Measurements from ENCODE around the gene GSDMA.
"Not testable (repeated sequence)": the region's sequence is repeated elsewhere in the genome, so short reads cannot be mapped to it uniquely, and the experiment has no call there.

GSDMA gene

DNA sequence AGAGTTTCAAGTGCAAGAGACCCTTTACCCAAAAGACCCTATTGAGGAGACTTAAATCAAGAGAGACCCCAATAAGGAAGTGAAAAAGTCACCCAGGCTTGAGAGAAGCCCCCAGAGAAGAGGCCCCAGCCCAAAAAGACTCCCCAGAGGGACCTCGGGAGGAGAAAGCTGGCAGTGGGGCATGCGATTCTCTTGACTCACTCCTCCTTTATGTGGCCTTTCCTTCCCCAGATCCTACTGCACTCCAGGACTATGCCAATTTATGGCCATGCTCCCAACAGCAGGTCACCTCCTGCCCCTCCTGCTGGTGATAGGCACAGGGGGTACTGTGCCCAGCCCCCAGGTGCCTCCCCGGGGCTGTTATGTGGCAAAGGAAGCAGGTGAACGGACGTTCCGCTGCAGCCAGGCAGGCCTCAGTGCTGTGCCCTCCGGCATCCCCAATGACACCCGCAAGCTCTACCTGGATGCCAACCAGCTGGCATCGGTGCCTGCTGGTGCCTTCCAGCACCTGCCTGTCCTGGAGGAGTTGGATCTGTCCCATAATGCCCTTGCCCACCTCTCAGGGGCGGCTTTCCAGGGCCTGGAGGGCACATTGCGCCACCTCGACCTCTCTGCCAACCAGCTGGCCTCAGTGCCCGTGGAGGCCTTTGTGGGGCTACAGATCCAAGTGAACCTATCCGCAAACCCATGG is 19.0 kb upstream of the GSDMA start:
- Mint-ChIP-seq H3K36me3 (no peaks in the 10 kb centered on the region), H3K27ac (no peak overlapping the region), H3K9me3 (no peaks in the 10 kb centered on the region), H3K27me3 (no peaks in the 10 kb centered on the region), H3K4me1 (peaks cover 54% of the 10 kb centered on the region), H3K4me3 (no peak overlapping the region)
- no peak for ATAC-seq

DNA sequence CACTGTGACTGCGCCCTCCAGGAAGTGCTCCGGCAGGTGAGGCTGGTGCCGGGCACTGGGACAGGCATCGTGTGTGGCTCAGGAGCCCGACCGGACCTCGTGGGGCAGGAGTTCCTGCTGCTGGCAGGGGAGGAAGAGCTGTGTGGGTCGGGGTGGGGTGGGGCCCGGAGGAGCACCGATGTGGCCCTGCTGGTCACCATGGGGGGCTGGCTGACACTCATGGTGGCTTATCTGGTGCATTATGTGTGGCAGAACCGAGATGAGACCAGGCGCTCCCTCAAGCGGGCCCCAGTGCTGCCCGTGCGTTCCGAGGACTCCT is 18.5 kb upstream of the GSDMA start:
- no peaks in the 10 kb centered on the region for H3K9me3 Mint-ChIP-seq
- no peak overlapping the region for H3K4me3 Mint-ChIP-seq
- no peak overlapping the region for H3K27ac Mint-ChIP-seq
- ATAC-seq = no peak
- no peaks in the 10 kb centered on the region for H3K36me3 Mint-ChIP-seq
- H3K27me3 Mint-ChIP-seq = no peaks in the 10 kb centered on the region
- H3K4me1 Mint-ChIP-seq = peaks cover 54% of the 10 kb centered on the region

- H3K9me3 Mint-ChIP-seq = no peaks in the 10 kb centered on the region
- no peak overlapping the region for H3K4me3 Mint-ChIP-seq
- H3K27me3 Mint-ChIP-seq = no peaks in the 10 kb centered on the region
- no peak for ATAC-seq
- peak overlapping the region; percentile 79 for H3K27ac Mint-ChIP-seq
- peaks cover 55% of the 10 kb centered on the region for H3K4me1 Mint-ChIP-seq
- H3K36me3 Mint-ChIP-seq = no peaks in the 10 kb centered on the region
Observed at GRCh38 chr17:39946551-39947330, 16.1 kb upstream of the GSDMA start.

DNA sequence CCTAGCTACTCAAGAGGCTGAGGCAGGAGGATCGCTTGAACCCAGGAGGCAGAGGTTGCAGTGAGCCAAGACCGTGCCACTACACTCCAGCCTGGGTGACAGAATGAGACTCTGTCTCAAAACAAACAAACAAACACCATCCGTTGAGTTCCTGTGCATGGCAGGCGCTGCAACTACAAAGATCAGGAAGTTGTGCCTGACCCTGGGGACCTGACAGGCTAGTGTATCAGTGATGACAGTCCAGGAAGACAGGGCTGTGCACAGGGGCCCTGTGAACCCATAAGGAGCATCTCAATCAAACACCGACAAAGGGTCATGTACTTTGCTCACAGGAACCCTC is 14.3 kb upstream of the GSDMA start:
- Mint-ChIP-seq H3K27ac (peak overlapping the region; percentile 79), H3K4me1 (peaks cover 56% of the 10 kb centered on the region)
- not testable (repeated sequence) for H3K9me3 Mint-ChIP-seq, ATAC-seq, H3K4me3 Mint-ChIP-seq, H3K36me3 Mint-ChIP-seq, H3K27me3 Mint-ChIP-seq

GRCh38 chr17:39949028-39949427 is 13.8 kb upstream of the GSDMA start:
- no peaks in the 10 kb centered on the region for H3K36me3 Mint-ChIP-seq
- H3K4me3 Mint-ChIP-seq = no peak overlapping the region
- no peaks in the 10 kb centered on the region for H3K27me3 Mint-ChIP-seq
- no peaks in the 10 kb centered on the region for H3K9me3 Mint-ChIP-seq
- no peak for ATAC-seq
- peak overlapping the region; percentile 79 for H3K27ac Mint-ChIP-seq
- peaks cover 55% of the 10 kb centered on the region for H3K4me1 Mint-ChIP-seq

DNA sequence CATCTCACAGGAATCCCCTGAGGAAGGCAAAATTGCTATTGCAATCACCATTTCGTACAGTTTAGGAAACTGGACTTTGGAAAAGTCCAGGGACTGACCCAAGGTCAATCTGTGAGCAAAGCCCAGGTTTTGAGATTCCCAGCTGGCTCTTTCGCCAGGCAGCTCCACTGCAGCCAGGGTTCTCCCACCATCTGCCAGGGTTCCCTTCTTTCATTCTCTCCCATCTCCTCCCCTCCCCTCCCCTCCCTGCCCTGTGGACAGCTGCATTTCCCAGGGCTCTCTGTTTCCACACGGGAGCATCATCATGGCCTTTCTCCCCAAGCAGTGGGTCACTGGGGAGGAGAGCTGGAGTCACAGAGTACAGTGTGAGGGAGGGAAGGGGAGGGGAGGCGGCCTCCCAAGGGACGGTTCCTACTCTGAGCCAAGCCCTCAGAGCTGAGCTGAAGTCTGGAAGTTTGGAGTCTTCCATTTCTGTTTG is 11.9 kb upstream of the GSDMA start:
- H3K4me3 Mint-ChIP-seq = no peak overlapping the region
- no peak for ATAC-seq
- H3K36me3 Mint-ChIP-seq = no peaks in the 10 kb centered on the region
- no peaks in the 10 kb centered on the region for H3K27me3 Mint-ChIP-seq
- H3K9me3 Mint-ChIP-seq = no peaks in the 10 kb centered on the region
- H3K4me1 Mint-ChIP-seq = peaks cover 60% of the 10 kb centered on the region
- H3K27ac Mint-ChIP-seq = no peak overlapping the region

DNA sequence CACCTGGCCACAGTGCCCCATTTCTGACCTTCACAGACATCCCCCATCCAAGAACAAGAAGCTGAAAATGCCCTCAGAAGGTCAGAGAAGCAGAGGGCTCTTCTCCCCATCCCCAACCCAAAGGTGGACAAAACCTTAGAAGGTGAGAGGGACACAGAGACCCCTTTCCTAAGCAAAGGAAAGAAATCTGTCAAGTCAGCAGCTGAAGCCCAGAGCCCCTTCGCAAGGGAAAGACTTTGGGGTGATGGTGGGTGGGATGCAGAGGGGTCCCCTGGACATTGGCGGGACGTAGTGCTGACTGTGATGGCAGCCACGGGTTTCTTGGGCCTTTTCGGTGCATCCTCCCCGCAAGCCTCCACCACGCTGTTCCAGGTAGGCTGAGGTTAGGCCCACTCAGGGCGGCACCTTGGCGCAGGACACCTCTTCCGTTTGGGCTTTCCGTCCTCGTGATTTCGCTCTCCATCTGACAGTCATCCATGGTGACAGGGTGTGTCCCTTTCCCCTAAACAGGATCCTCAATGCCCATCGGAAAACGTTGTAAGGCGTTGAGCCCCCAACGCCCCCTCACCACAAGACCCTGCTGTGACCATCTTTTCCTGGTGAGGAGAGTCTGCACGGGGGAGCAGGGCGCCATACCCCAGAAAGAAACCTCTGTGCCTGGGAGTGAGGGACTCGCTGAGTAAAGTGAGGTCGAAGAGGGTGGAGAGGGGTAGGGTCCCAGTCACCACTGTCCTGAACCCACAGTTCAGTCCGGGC is 10.7 kb upstream of the GSDMA start:
- no peaks in the 10 kb centered on the region for H3K27me3 Mint-ChIP-seq
- no peaks in the 10 kb centered on the region for H3K36me3 Mint-ChIP-seq
- peaks cover 60% of the 10 kb centered on the region for H3K4me1 Mint-ChIP-seq
- H3K27ac Mint-ChIP-seq = peak overlapping the region; percentile 6
- H3K4me3 Mint-ChIP-seq = peak overlapping the region; percentile 82
- ATAC-seq = peak; percentile 34
- H3K9me3 Mint-ChIP-seq = no peaks in the 10 kb centered on the region

DNA sequence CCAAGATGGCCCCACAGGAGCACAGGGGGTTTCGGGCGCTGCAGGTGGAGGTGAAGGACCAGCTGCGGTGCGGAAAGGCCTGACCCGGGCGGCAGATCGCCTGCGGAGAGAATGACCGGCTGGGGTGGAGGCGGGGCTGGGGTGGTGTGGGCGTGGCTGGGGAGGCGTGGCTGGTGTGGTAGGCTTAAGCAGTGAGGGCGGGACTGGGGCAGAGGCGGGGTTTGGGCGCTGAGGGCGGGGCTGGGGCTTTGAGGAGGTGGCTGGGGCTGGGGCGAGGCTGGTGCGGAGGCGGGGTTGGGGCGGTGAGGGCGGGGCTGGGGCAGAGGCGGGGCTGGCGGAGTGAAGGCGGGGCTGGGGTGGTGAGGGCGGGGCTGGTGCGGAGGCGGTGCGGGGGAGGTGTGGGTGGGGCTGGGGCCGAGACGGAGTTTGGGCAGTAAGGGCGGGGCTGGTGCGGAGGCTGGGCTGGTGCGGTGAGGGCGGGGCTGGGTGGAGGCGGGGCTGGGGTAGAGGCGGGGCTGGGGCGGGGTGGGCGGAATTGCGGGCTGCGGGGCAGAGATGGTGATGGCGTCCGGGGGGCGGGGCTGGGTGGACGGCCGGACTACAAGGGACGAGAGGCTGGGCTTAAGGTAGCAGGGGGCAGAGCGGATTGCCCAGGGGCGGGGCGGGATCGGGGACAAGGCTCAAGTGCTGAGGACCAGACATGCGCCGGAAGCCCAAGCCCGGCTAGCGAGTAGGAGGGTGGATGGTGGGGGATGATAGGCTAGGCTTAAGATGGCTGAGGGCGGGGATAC is 9.9 kb upstream of the GSDMA start:
- Mint-ChIP-seq H3K27ac (peak overlapping the region; percentile 80), H3K4me3 (peak overlapping the region; percentile 82), H3K27me3 (no peaks in the 10 kb centered on the region), H3K36me3 (no peaks in the 10 kb centered on the region), H3K9me3 (no peaks in the 10 kb centered on the region), H3K4me1 (peaks cover 56% of the 10 kb centered on the region)
- peak; percentile 92 for ATAC-seq

GRCh38 chr17:39953471-39953888 is 9.3 kb upstream of the GSDMA start:
- Mint-ChIP-seq H3K9me3 (no peaks in the 10 kb centered on the region), H3K4me1 (peaks cover 50% of the 10 kb centered on the region)

GRCh38 chr17:39954876-39955275 is 7.9 kb upstream of the GSDMA start:
- Mint-ChIP-seq H3K9me3 (no peaks in the 10 kb centered on the region), H3K27me3 (no peaks in the 10 kb centered on the region), H3K4me1 (peaks cover 48% of the 10 kb centered on the region), H3K36me3 (no peaks in the 10 kb centered on the region), H3K4me3 (no peak overlapping the region), H3K27ac (peak overlapping the region; percentile 22)
- no peak for ATAC-seq

More at GRCh38 chr17:39953471-39953888, 9.3 kb upstream of the GSDMA start:
- ATAC-seq = no peak
- Mint-ChIP-seq H3K27ac (peak overlapping the region; percentile 80), H3K36me3 (no peaks in the 10 kb centered on the region), H3K4me3 (peak overlapping the region; percentile 75), H3K27me3 (no peaks in the 10 kb centered on the region)

DNA sequence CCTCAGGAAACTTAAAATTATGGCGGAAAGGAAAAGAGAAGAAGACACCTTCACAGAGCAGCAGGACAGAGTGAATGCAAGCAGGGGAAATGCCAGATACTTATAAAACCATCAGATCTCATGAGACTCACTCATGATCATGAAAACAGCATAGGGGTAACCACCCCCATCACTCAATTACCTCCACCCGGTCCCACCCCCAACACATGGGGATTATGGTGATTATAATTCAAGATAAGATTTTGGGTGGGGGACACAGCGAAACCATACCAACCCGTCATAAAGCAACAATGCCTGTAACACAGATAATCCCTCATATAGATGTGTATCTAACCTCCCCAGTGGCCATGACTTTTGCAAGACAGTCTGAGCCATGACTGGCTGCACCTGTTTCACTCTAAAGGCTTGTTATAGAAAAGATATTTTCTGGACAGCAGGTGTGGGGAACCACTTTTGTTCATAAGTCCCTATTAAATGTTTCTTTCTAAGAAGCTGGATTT is 7.0 kb upstream of the GSDMA start:
- Mint-ChIP-seq H3K4me3 (no peak overlapping the region), H3K9me3 (no peaks in the 10 kb centered on the region), H3K4me1 (peaks cover 39% of the 10 kb centered on the region), H3K36me3 (no peaks in the 10 kb centered on the region), H3K27ac (peak overlapping the region; percentile 22), H3K27me3 (no peaks in the 10 kb centered on the region)
- no peak for ATAC-seq

DNA sequence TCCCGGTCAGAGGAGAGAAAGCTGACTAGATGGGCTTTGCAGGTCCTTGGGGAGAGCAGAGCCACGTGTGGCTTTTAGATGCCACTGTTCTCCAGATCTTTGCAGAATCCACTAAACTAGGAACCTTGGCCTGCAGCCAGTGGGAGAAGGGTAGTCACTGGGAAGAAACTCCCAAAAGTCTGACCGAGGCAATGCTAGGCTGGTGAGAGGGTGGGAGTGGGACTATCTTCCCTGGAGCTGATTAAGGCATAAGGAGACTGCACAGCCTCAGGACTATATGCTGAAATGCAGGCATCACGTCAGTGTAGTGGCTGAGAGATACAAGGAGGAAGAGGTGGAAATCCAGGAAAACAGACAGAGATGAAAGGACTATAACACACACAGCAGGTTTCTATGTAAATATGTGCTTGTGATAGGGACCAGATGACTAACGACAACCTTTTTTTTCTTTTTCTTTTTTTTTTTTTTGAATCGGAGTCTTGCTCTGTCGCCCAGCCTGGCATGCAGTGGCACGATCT is 2.2 kb upstream of the GSDMA start:
- Mint-ChIP-seq H3K4me3 (no peak overlapping the region), H3K27ac (peak overlapping the region; percentile 88), H3K27me3 (no peaks in the 10 kb centered on the region), H3K9me3 (no peaks in the 10 kb centered on the region), H3K36me3 (no peaks in the 10 kb centered on the region), H3K4me1 (peaks cover 32% of the 10 kb centered on the region)
- no peak for ATAC-seq

DNA sequence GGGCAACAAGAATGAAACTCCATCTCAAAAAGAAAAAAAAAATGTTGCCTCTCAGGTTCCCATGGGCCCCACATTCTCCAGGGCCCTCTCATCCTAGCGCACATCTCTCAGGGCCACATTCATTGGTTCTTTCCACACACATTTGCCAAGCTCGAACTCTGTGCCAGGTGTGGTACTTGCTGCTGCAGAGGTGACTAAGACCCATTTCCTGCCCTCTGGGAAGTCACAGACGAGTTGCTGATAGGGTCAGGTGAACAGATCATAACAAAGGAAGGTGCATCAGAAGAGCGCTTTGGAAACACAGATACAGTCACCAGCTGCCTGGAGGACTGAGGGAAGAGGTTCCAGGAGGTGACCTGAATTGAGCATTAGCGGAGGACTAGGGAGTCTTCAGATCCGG is 1.0 kb downstream of the GSDMA start:
- Mint-ChIP-seq H3K4me1 (peaks cover 34% of the 10 kb centered on the region), H3K27ac (peak overlapping the region; percentile 9), H3K9me3 (no peaks in the 10 kb centered on the region), H3K36me3 (no peaks in the 10 kb centered on the region), H3K27me3 (peaks cover 5% of the 10 kb centered on the region), H3K4me3 (no peak overlapping the region)
- ATAC-seq = no peak

- Mint-ChIP-seq H3K9me3 (no peaks in the 10 kb centered on the region), H3K36me3 (no peaks in the 10 kb centered on the region), H3K27ac (peak overlapping the region; percentile 9), H3K4me3 (no peak overlapping the region), H3K27me3 (peaks cover 19% of the 10 kb centered on the region), H3K4me1 (peaks cover 26% of the 10 kb centered on the region)
- no peak for ATAC-seq
Observed at GRCh38 chr17:39965017-39965699, 2.4 kb downstream of the GSDMA start.

Data from stimulated activated memory B cell treated with anti-CD40 and anti-IgM and Interleukin-4, amounts not matched to agents 10 μg/mL and 1 μg/mL and 100 μg/mL, for 72 hours (primary cell).